Heart right ventricle (tissue), 16 donors: Measurements from ENCODE around the gene TNFAIP6. TPM values are rescaled to one million over a fixed set of nuclear protein-coding genes. Genes with fewer than 3 reads are reported as not detected.

Source experiments
- ATAC-seq, 8 donors: fragments of 200-7000 bp; cut with Tn5 transposase; one replicate each; pipeline ENCODE4 v1.9.1; 2020; ENCODE audit warnings: mild to moderate bottlenecking in 8 of 8, moderate library complexity in 8 of 8, moderate number of reproducible peaks in 1 of 8
- DNase-seq, 2 donors: peaks; one replicate each; pipeline ENCODE4 v3.0.0-alpha.2; 2020
- H3K27ac ChIP-seq, 10 donors: fragments of 200-600 bp; sonication (generic) in 2 of 10; one replicate each; pipeline versions ENCODE4 v1.5.0 to v1.8.0; 2020 to 2022; ENCODE audit warnings: mild to moderate bottlenecking in 3 of 10
- H3K27me3 ChIP-seq, 7 donors: fragments of 200-600 bp; one replicate each; pipeline ENCODE4 v1.8.0; 2021 to 2022; ENCODE audit warnings: mild to moderate bottlenecking in 2 of 7
- H3K36me3 ChIP-seq, 9 donors: fragments of 200-600 bp; sonication (generic) in 1 of 9; one replicate each; pipeline versions ENCODE4 v1.5.0 to v1.8.0; 2020 to 2022; ENCODE audit warnings: mild to moderate bottlenecking in 2 of 9
- H3K4me1 ChIP-seq, 9 donors: fragments of 200-600 bp; sonication (generic) in 1 of 9; one replicate each; pipeline versions ENCODE4 v1.5.0 to v1.8.0; 2020 to 2022; ENCODE audit warnings: mild to moderate bottlenecking in 4 of 9
- H3K4me3 ChIP-seq, 10 donors: fragments of 200-600 bp; sonication (generic) in 2 of 10; one replicate each; pipeline versions ENCODE4 v1.5.0 to v1.8.0; 2020 to 2022; ENCODE audit warnings: mild to moderate bottlenecking in 7 of 10, moderate library complexity in 2 of 10
- H3K9me3 ChIP-seq, 11 donors: fragments of 200-600 bp in 10 of 11; sonication (generic) in 2 of 11; one replicate each; pipeline versions ENCODE4 v1.5.0 to v1.8.0; 2013 to 2022; ENCODE audit warnings: mild to moderate bottlenecking in 2 of 11, control low read depth in 1 of 11, moderate library complexity in 1 of 11
- CTCF ChIP-seq, 9 donors: fragments of 200-600 bp; sonication (generic) in 2 of 9; IDR thresholded peaks; one replicate each; pipeline versions ENCODE4 v1.5.0 to v1.8.0; 2021 to 2022; ENCODE audit warnings: antibody characterized with exemption in 9 of 9, mild to moderate bottlenecking in 5 of 9, moderate library complexity in 1 of 9
- WGBS, 2 donors: extraction: QIAGEN DNeasy Blood & Tissue Kit; methylation state at CpG; one replicate each; pipeline ENCODE4 v1.1.7; 2013; ENCODE audit warnings: inconsistent platforms in 1 of 2; 5-methylcytosine and 5-hydroxymethylcytosine counted together
- intact Hi-C, 10 donors: fragments of 100-400 bp; cut with DNase I; formaldehyde crosslinking; loops; one replicate each; pipeline versions ENCODE4 v1.11.1 to v1.14.2; 2022
- microRNA-seq, 2 donors: library from miRNA; unstranded; fragments of <30 nt; microRNA quantifications; one replicate each; pipeline ENCODE4 v1.2.0, GENCODE V29; 2021
- polyA plus RNA-seq, 2 donors: library from polyadenylated mRNA; stranded (reverse); fragments of 200-250 nt; gene quantifications; one replicate each; pipeline ENCODE4 v1.2.3, GENCODE V29; 2013
- total RNA-seq, 10 donors: library from RNA; stranded (reverse); fragmentation: NEBNext Ultra II Directional in 3 of 10; extraction: Animal tissue kit (Norgen Biotek cat#: 25700) in 3 of 10; gene quantifications; one replicate each; pipeline versions ENCODE4 v1.2.1 to v1.2.4, GENCODE V29; 2021 to 2023
- donor health status: Arrhythmogenic right ventricular cardiomyopathy.
- donor health status: ischemic (EF 13 %, LVEDD 7.1; RV severe dilation, severe dysfunction).
- donor health status: healthy with polysubstance abuse.
- donor health status: DM: no; HTN: yes; CAD: no.
- donor health status: DM: no; HTN: no; CAD: no.
- donor health status: ischemic (EF 25% LVEDD 6.9; RV normal size, moderate dysfunction).
- donor health status: ischemic (EF 25% LVEDD 5.7; RV mildly dilated, moderate dysfunction).
- donor health status: healthy.
- donor health status: DM: yes; HTN: yes; CAD: no.
- donor health status: Ischemic cardiomyopathy.
- donor health status: ischemic (EF 35%, LVEDD 5.7; RV mildly dilated, moderate dysfunction).
- donor health status: nonischemic (EF 11% LVEDD 7.7; RV severe dilation, severe dysfunction).
- donor health status: DM: yes; HTN: yes; CAD: no.
- donor health status: PGD.
- donor health status: ischemic (EF 29% LVEDD 5.4; RV normal size, mild dysfunction).
- donor health status: nonischemic (EF 23%, LVEDD 6.1; RV moderate dilation, normal function).

The TNFAIP6 gene
- total and polyA plus RNA-seq, 12 donors, result 0.98 to 6.6 (median 2.4) TPM

GRCh38 chr2:151423760-151424159 lies 66.4 kb downstream of the TNFAIP6 start:
- no peak for DNase-seq
- H3K4me1 ChIP-seq, result peaks cover 0 to 15% (median 0%) of the 10 kb centered on the region in 9 donors
- no peak overlapping the region for H3K4me3 ChIP-seq
- intact Hi-C loops, result no loop called here
- H3K27ac ChIP-seq, result no peak overlapping the region
- no peaks in the 10 kb centered on the region for H3K9me3 ChIP-seq
- ATAC-seq, result no peak
- 94 to 95% methylated on average over 3 of the region's 3 CpGs for WGBS, 2 donors
- H3K27me3 ChIP-seq, result no peaks in the 10 kb centered on the region
- H3K36me3 ChIP-seq, result peaks cover 0 to 100% (median 29%) of the 10 kb centered on the region in 9 donors
- TF ChIP-seq CTCF (IDR thresholded peaks at IDR 0.05), result no peak

Small RNA genes within 50 kb of the gene (microRNA-seq; reads per million reads assigned to microRNA genes)
- 0 reads per million in 2 donors for gene MIR4773-1
- 0 reads per million in 2 donors for gene MIR4773-2

Other genes starting within 250 kb of the TNFAIP6 start
- 1 to 10 TPM in 9 of 10 donors, under 1 TPM in 1; 0.96 to 2.9 (median 1.8) TPM for gene RBM43, start 95.7 kb upstream of the TNFAIP6 start, total RNA-seq
- gene RBM43, start 95.7 kb upstream of the TNFAIP6 start, polyA plus RNA-seq, result 1 to 10 TPM; 1.1 to 1.7 TPM
- 10 to 100 TPM in 1 of 10 donors, 1 to 10 TPM in 9; 2.3 to 12.8 (median 3.6) TPM for gene NMI, start 67.9 kb upstream of the TNFAIP6 start, total RNA-seq
- gene NMI, start 67.9 kb upstream of the TNFAIP6 start, polyA plus RNA-seq, result 1 to 10 TPM; 3.7 to 4.8 TPM
- 10 to 100 TPM; 11.7 to 19.3 (median 15.8) TPM for gene RIF1, start 52.3 kb downstream of the TNFAIP6 start, total RNA-seq
- 1 to 10 TPM; 2.0 to 3.9 TPM for gene RIF1, start 52.3 kb downstream of the TNFAIP6 start, polyA plus RNA-seq